GM19351 (cell line): ENCODE measurements around the gene VWA8.
A peak's percentile ranks its signal among the peaks of the same experiment; 100 is the strongest.

ENCODE experiments used
- ATAC-seq: cut with Tn5 transposase; IDR thresholded peaks from one replicate; pipeline ENCODE4 v1.9.1; 2021; ENCODE audit warnings: mild to moderate bottlenecking, moderate library complexity; ENCODE audit not compliant: unreplicated experiment

VWA8 gene

GRCh38 chr13:41565846-41566245 lies 395.1 kb downstream of the VWA8 start:
- no peak for ATAC-seq

- ATAC-seq = no peak
These were observed 395.7 kb downstream of the VWA8 start for GRCh38 chr13:41565216-41565615.

GRCh38 chr13:41563984-41564365 lies 396.9 kb downstream of the VWA8 start:
- no peak for ATAC-seq

- ATAC-seq = no peak
These were observed 397.4 kb downstream of the VWA8 start for GRCh38 chr13:41563341-41563983.

GRCh38 chr13:41562541-41563178 lies 398.2 kb downstream of the VWA8 start:
- ATAC-seq = no peak

GRCh38 chr13:41562083-41562482 lies 398.8 kb downstream of the VWA8 start:
- no peak for ATAC-seq

- no peak for ATAC-seq
These were observed 399.7 kb downstream of the VWA8 start for GRCh38 chr13:41561170-41561569.

- ATAC-seq = no peak
These were observed 401.9 kb downstream of the VWA8 start for GRCh38 chr13:41558781-41559560.

- ATAC-seq = no peak
These were observed 403.2 kb downstream of the VWA8 start for GRCh38 chr13:41557719-41558118.

GRCh38 chr13:41554626-41555386 lies 406.1 kb downstream of the VWA8 start:
- ATAC-seq = peak; percentile 98

GRCh38 chr13:41554180-41554579 lies 406.7 kb downstream of the VWA8 start:
- ATAC-seq = peak; percentile 5

- ATAC-seq = no peak
These were observed 408.9 kb downstream of the VWA8 start for GRCh38 chr13:41552031-41552430.

GRCh38 chr13:41550276-41550675 lies 410.6 kb downstream of the VWA8 start:
- ATAC-seq = no peak

GRCh38 chr13:41549491-41549890 lies 411.4 kb downstream of the VWA8 start:
- no peak for ATAC-seq

- ATAC-seq = no peak
These were observed 412.0 kb downstream of the VWA8 start for GRCh38 chr13:41548910-41549309.

- no peak for ATAC-seq
These were observed 412.9 kb downstream of the VWA8 start for GRCh38 chr13:41548031-41548430.

- ATAC-seq = no peak
These were observed 413.5 kb downstream of the VWA8 start for GRCh38 chr13:41547251-41548000.

- no peak for ATAC-seq
These were observed 414.3 kb downstream of the VWA8 start for GRCh38 chr13:41546372-41547190.

- no peak for ATAC-seq
These were observed 415.5 kb downstream of the VWA8 start for GRCh38 chr13:41545432-41545707.
